GM12878 (cell line): Measurements from ENCODE around the gene ZNF213. TPM values are rescaled to one million over a fixed set of nuclear protein-coding genes. Genes with fewer than 3 reads are reported as not detected.

Experiments used
- ATAC-seq: fragments of 200-7000 bp; cut with Tn5 transposase; 3 replicates; pipeline ENCODE4 v1.9.1; 2020; ENCODE audit warnings: mild to moderate bottlenecking, moderate library complexity
- BruUV-seq: library from RNA; stranded (reverse); fragments of 400-500 nt; replicated peaks from 2 replicates; lab custom pipeline; 2021; lab: Mats Ljungman, UMichigan
- CTCF ChIA-PET: fragments of 300-600 bp; sonication (Branson Sonifier 250); formaldehyde crosslinking; extraction: SDS; loops from one replicate; lab custom pipeline; 2021; ENCODE audit warnings: inconsistent platforms; lab: Yijun Ruan, JAX
- POLR2A ChIA-PET: fragments of 350-600 bp; formaldehyde crosslinking; extraction: SDS; loops from one replicate; lab custom pipeline; 2021; ENCODE audit warnings: inconsistent platforms; lab: Charles Lee
- RAD21 ChIA-PET: fragments of 300-600 bp; sonication (Branson Sonifier 250); formaldehyde crosslinking; loops from one replicate; lab custom pipeline; 2023; ENCODE audit warnings: antibody characterized with exemption; ENCODE audit not compliant: unreplicated experiment; lab: Charles Lee
- SMC1A ChIA-PET: fragments of 300-600 bp; sonication (Branson Sonifier 250); formaldehyde crosslinking; loops from one replicate; lab custom pipeline; 2023; ENCODE audit not compliant: unreplicated experiment, uncharacterized antibody; lab: Charles Lee
- DNase-seq: peaks from one replicate; pipeline ENCODE4 v3.0.0-alpha.2; 2011; ENCODE audit warnings: low read depth, low spot score
- FAIRE-seq: peaks from 3 replicates; lab custom pipeline; 2011; peaks lifted over from hg19 to GRCh38; lab: Jason Lieb, UNC
- H2AFZ ChIP-seq: 2 replicates; pipeline ENCODE4 v1.6.0; 2011; ENCODE audit warnings: low read depth, low read length, control low read depth; ENCODE audit not compliant: control insufficient read depth
- H3K27ac ChIP-seq: 2 replicates; pipeline ENCODE4 v1.5.1; 2011; ENCODE audit warnings: control low read depth; ENCODE audit not compliant: control insufficient read depth, insufficient read depth
- H3K27me3 ChIP-seq, 2 experiments: replicated peaks in 1 of 2; 2 replicates each; pipeline versions ENCODE4 v1.6.0 to v1.6.1; 2011; ENCODE audit warnings: low read length in 1 of 2; ENCODE audit not compliant: control insufficient read depth in 2 of 2, insufficient read depth in 2 of 2
- H3K36me3 ChIP-seq, 2 experiments: 2 replicates each; pipeline ENCODE4 v1.5.1; 2011; ENCODE audit warnings: low read length in 1 of 2; ENCODE audit not compliant: control insufficient read depth in 2 of 2, insufficient read depth in 2 of 2
- H3K4me1 ChIP-seq: 2 replicates; pipeline ENCODE4 v1.6.1; 2011; ENCODE audit warnings: mild to moderate bottlenecking, low read length, moderate library complexity, mixed read lengths; ENCODE audit not compliant: control insufficient read depth, insufficient read depth
- H3K4me2 ChIP-seq: 2 replicates; pipeline ENCODE4 v1.6.0; 2011; ENCODE audit warnings: control low read depth; ENCODE audit not compliant: control insufficient read depth, insufficient read depth
- H3K4me3 ChIP-seq: fragments of 200-600 bp; sonication (generic); 2 replicates; pipeline ENCODE4 v1.5.1; 2016
- H3K79me2 ChIP-seq: 2 replicates; pipeline ENCODE4 v1.6.0; 2011; ENCODE audit warnings: low read length; ENCODE audit not compliant: control insufficient read depth, insufficient read depth
- H3K9ac ChIP-seq: 2 replicates; pipeline ENCODE4 v1.8.0; 2011; ENCODE audit warnings: low read length, control low read depth, mixed read lengths; ENCODE audit not compliant: control insufficient read depth, insufficient read depth
- H3K9me3 ChIP-seq: replicated peaks from 3 replicates; pipeline ENCODE4 v1.5.1; 2011; ENCODE audit warnings: mild to moderate bottlenecking, low read length; ENCODE audit not compliant: control insufficient read depth, insufficient read depth
- H4K20me1 ChIP-seq: 2 replicates; pipeline ENCODE4 v1.6.0; 2011; ENCODE audit not compliant: control insufficient read depth, insufficient read depth
- ATF7 ChIP-seq: fragments of 450-650 bp; IDR thresholded peaks from 2 replicates; pipeline ENCODE4 v1.6.1; 2016; ENCODE audit warnings: low read depth, mild to moderate bottlenecking
- CBX5 ChIP-seq: sonication (generic); IDR thresholded peaks from 2 replicates; pipeline ENCODE4 v1.6.1; 2016; ENCODE audit warnings: low read depth, moderate library complexity, mild to moderate bottlenecking, inconsistent platforms
- DPF2 ChIP-seq: fragments of 450-650 bp; IDR thresholded peaks from 2 replicates; pipeline ENCODE4 v1.6.1; 2017; ENCODE audit warnings: mild to moderate bottlenecking
- EGR1 ChIP-seq, 2 experiments: IDR thresholded peaks; 1 replicate in 1 of 2; 2 replicates in 1 of 2; pipeline ENCODE4 v1.6.1; 2011 to 2012; ENCODE audit warnings: low read depth in 2 of 2, low read length in 2 of 2, borderline replicate concordance in 1 of 2, mild to moderate bottlenecking in 1 of 2, moderate library complexity in 1 of 2
- ETV6 ChIP-seq, 2 experiments: fragments of 450-650 bp in 1 of 2; IDR thresholded peaks in 1 of 2; conservative IDR thresholded peaks in 1 of 2; 2 replicates each; pipeline ENCODE4 v1.6.1; 2014; ENCODE audit warnings: antibody characterized with exemption in 1 of 2, borderline replicate concordance in 1 of 2, low read depth in 1 of 2, mild to moderate bottlenecking in 1 of 2, moderate library complexity in 1 of 2
- LARP7 ChIP-seq: fragments of 450-650 bp; IDR thresholded peaks from 2 replicates; pipeline ENCODE4 v1.6.1; 2017; ENCODE audit warnings: mild to moderate bottlenecking
- POLR2AphosphoS2 ChIP-seq: IDR thresholded peaks from 2 replicates; pipeline ENCODE4 v1.6.1; 2011; ENCODE audit warnings: low read depth, mild to moderate bottlenecking, low read length, improper control_type of control experiment, moderate library complexity
- POU2F2 ChIP-seq: IDR thresholded peaks from 3 replicates; pipeline ENCODE4 v1.6.1; 2011; ENCODE audit warnings: low read depth, mild to moderate bottlenecking, low read length, borderline replicate concordance
- TAF1 ChIP-seq: IDR thresholded peaks from 2 replicates; pipeline ENCODE4 v1.6.1; 2011; ENCODE audit warnings: mild to moderate bottlenecking, low read depth, low read length, borderline replicate concordance
- TARDBP ChIP-seq: IDR thresholded peaks from 2 replicates; pipeline ENCODE4 v1.6.1; 2016; ENCODE audit warnings: borderline replicate concordance
- WGBS: methylation state at CpG from one replicate; pipeline ENCODE4 v1.1.6; 2016; ENCODE audit warnings: low lambda C conversion rate; ENCODE audit not compliant: insufficient replicate concordance, insufficient coverage; ENCODE audit errors: missing lambda C conversion rate; 5-methylcytosine and 5-hydroxymethylcytosine counted together
- in situ Hi-C: fragments of 300-500 bp; cut with MboI; formaldehyde crosslinking; loops from 9 replicates; pipeline ENCODE4 v1.14.3; 2018; ENCODE audit warnings: mixed read lengths
- intact Hi-C: fragments of 100-400 bp; cut with micrococcal nuclease; formaldehyde crosslinking; loops from one replicate; pipeline ENCODE4 v1.14.2; 2022; ENCODE audit not compliant: unreplicated experiment
- polyA plus RNA-seq, 11 experiments: library from polyadenylated mRNA; depleted of rRNA in 4 of 11; unstranded in 6 of 11; stranded (reverse) in 5 of 11; fragments of >200 nt; fragmentation: Nextera tagmentation in 4 of 11; fragmentation: Illumina TruSeq in 1 of 11; extraction: Ambion mirVana in 4 of 11; extraction: Trizol in 1 of 11; gene quantifications; 1 replicate in 1 of 11; 2 replicates in 10 of 11; pipeline versions ENCODE4 v1.2.1 to v1.2.3, GENCODE V29; 2011 to 2016; ENCODE audit warnings: inconsistent platforms in 2 of 11, missing spikeins in 2 of 11, low read depth in 1 of 11
- total RNA-seq, 4 experiments: library from RNA; depleted of rRNA in 3 of 4; stranded (reverse); fragments of >200 nt in 3 of 4; fragmentation: Illumina TruSeq in 1 of 4; extraction: Trizol in 1 of 4; gene quantifications; 2 replicates each; pipeline versions ENCODE4 v1.2.1 to v1.2.3, GENCODE V29; 2013 to 2021
- TF ChIP-seq, protein P1 (sequence below): fragments of 450-650 bp; IDR thresholded peaks from 2 replicates; pipeline ENCODE4 v1.6.1; 2014; ENCODE audit warnings: mild to moderate bottlenecking
- TF ChIP-seq, protein P2 (sequence below): IDR thresholded peaks from 2 replicates; pipeline ENCODE4 v1.6.1; 2012; ENCODE audit warnings: low read length, inconsistent platforms

ZNF213 gene
- total and polyA plus RNA-seq, 10 of the 15 experiments (the other 5 are each of a cell fraction or from before 2014, with no cell fraction given), result 0.53 to 9.4 (median 1.1) TPM

DNA sequence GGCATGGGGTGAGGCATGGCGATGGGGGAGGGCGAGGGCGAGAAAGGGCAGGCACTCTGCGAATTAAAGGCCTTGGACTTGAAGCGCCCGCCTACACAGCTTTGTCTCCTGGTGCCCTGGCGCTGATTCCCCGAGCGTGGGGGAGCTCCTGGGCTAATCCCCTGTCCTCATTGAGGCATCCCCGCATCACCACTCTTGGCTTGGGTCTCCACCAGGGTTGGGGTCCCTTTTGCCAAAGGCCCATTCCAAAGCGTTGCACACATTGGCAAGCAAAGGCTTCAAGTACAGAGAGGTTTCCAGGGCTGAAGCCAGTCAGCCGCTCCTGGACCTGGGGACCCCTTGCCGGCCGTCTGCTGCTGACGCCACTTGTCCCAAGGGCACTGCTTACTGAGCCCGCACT lies 14.4 kb upstream of the ZNF213 start:
- no peak overlapping the region for H3K4me2 ChIP-seq
- ChIA-PET SMC1A (no interaction called here), POLR2A (interaction anchor here (0.7 to 1.4 kb wide), 2 partner anchors 9 to 54 kb away, joined by 3 read pairs; no protein-coding TSS in a partner anchor), RAD21 (no interaction called here), CTCF (interaction anchor here (1.7 kb wide), 1 partner anchor 9 kb away, joined by 10 read pairs; no protein-coding TSS in a partner anchor)
- no peak for ATAC-seq
- WGBS, result 61% methylated on average over 16 of the region's 16 CpGs
- TF ChIP-seq TAF1, result no peak
- TF ChIP-seq POLR2AphosphoS2, result no peak
- no peaks in the 10 kb centered on the region for H4K20me1 ChIP-seq
- FAIRE-seq, result no peak
- peaks cover 10% of the 10 kb centered on the region for H3K4me1 ChIP-seq
- no peaks in the 10 kb centered on the region for H3K9me3 ChIP-seq
- no peak overlapping the region for H3K9ac ChIP-seq
- in situ Hi-C loops (no loop called here), intact Hi-C loops (no loop called here)
- DNase-seq, result no peak
- no peaks in the 10 kb centered on the region for H3K36me3 ChIP-seq
- no TSS peak for BruUV-seq
- no peak overlapping the region for H2AFZ ChIP-seq
- H3K27ac ChIP-seq, result no peak overlapping the region
- H3K4me3 ChIP-seq, result no peak overlapping the region
- no peaks in the 10 kb centered on the region for H3K79me2 ChIP-seq
- no peaks in the 10 kb centered on the region for H3K27me3 ChIP-seq

DNA sequence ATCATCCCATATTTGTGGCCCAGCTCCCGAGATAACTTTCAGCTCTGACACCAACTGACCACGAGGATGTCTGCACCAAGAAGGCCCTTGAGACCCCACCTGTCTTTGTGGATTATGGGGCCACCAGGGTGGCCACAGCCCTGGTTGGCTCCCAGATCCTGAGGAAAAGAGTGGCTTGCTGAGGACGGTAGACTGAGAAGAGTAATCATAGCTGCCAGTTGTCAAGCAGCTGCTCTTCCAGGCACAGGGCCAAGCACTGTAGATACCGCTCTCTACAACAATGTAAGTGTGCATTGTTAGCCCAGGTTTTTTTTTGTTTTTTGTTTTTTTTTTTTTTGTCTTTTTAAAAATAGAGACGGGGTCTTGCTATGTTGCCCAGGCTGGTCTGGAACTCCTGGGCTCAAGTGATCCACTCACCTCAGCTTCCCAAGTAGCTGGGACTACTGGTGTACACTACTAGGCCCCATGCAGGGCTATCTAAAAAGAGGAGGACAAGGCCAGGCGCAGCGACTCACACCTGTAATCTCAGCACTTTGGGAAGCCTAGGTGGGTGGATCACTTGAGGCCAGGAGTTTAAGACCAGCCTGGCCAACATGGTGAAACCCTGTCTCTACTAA lies 12.9 kb upstream of the ZNF213 start:
- intact Hi-C loops, result no loop called here
- H3K4me3 ChIP-seq, result no peak overlapping the region
- TF ChIP-seq ATF7, result no peak
- no peak for TF ChIP-seq CBX5
- no peak for TF ChIP-seq EGR1 (IDR thresholded peaks at IDR 0.05; ENCODE audit: borderline replicate concordance in 1 of 2, low read depth in 2 of 2, low read length in 2 of 2)
- TF ChIP-seq, protein P1, sequence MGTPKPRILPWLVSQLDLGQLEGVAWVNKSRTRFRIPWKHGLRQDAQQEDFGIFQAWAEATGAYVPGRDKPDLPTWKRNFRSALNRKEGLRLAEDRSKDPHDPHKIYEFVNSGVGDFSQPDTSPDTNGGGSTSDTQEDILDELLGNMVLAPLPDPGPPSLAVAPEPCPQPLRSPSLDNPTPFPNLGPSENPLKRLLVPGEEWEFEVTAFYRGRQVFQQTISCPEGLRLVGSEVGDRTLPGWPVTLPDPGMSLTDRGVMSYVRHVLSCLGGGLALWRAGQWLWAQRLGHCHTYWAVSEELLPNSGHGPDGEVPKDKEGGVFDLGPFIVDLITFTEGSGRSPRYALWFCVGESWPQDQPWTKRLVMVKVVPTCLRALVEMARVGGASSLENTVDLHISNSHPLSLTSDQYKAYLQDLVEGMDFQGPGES, result no peak
- TF ChIP-seq TARDBP, result no peak
- TF ChIP-seq DPF2, result no peak
- TF ChIP-seq LARP7, result no peak
- TF ChIP-seq POU2F2, result no peak
- TF ChIP-seq ETV6 (conservative IDR thresholded peaks at IDR 0.05 in 1 of 2, IDR thresholded peaks at IDR 0.05 in 1 of 2; ENCODE audit: borderline replicate concordance in 1 of 2, low read depth in 1 of 2), result no peak
- TF ChIP-seq, protein P2, sequence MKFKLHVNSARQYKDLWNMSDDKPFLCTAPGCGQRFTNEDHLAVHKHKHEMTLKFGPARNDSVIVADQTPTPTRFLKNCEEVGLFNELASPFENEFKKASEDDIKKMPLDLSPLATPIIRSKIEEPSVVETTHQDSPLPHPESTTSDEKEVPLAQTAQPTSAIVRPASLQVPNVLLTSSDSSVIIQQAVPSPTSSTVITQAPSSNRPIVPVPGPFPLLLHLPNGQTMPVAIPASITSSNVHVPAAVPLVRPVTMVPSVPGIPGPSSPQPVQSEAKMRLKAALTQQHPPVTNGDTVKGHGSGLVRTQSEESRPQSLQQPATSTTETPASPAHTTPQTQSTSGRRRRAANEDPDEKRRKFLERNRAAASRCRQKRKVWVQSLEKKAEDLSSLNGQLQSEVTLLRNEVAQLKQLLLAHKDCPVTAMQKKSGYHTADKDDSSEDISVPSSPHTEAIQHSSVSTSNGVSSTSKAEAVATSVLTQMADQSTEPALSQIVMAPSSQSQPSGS, result no peak

More for the DNA sequence above, 12.9 kb upstream of the ZNF213 start:
- H3K9me3 ChIP-seq, result no peaks in the 10 kb centered on the region
- no peaks in the 10 kb centered on the region for H3K79me2 ChIP-seq
- no peak for ATAC-seq
- RAD21 ChIA-PET, result no interaction called here
- no peaks in the 10 kb centered on the region for H3K36me3 ChIP-seq
- H3K27ac ChIP-seq, result no peak overlapping the region
- H4K20me1 ChIP-seq, result no peaks in the 10 kb centered on the region
- SMC1A ChIA-PET, result interaction anchor here (1.1 to 1.4 kb wide), 3 partner anchors 13 to 91 kb away, joined by 3 to 5 read pairs (median 3); partner anchors contain the start of gene ZNF213
- H2AFZ ChIP-seq, result no peak overlapping the region
- POLR2A ChIA-PET, result interaction anchor here (1.3 to 1.4 kb wide), 3 partner anchors 8 to 21 kb away, joined by 3 to 8 read pairs (median 3); no protein-coding TSS in a partner anchor
- no peak for FAIRE-seq
- no TSS peak for BruUV-seq
- WGBS, result 59% methylated on average over 7 of the region's 7 CpGs
- no peaks in the 10 kb centered on the region for H3K27me3 ChIP-seq
- CTCF ChIA-PET, result interaction anchor here (0.7 to 1.7 kb wide), 7 partner anchors 10 to 95 kb away, joined by 3 to 10 read pairs (median 4); partner anchors contain the start of gene ZNF205
- H3K9ac ChIP-seq, result no peak overlapping the region
- peaks cover 10% of the 10 kb centered on the region for H3K4me1 ChIP-seq
- DNase-seq, result no peak
- in situ Hi-C loops, result no loop called here
- H3K4me2 ChIP-seq, result no peak overlapping the region
